Nephron progenitor cell (in vitro differentiated cells): Measurements from ENCODE around the gene LRRC55.

ENCODE experiments used
- DNase-seq: peaks from one replicate; pipeline ENCODE4 v3.0.0; 2021
- H3K27ac Mint-ChIP-seq: 2 replicates; pipeline ENCODE4 v1.8.0; 2021; ENCODE audit warnings: mild to moderate bottlenecking, moderate library complexity, mixed read lengths
- H3K27me3 Mint-ChIP-seq: 2 replicates; pipeline ENCODE4 v1.8.0; 2021; ENCODE audit warnings: mild to moderate bottlenecking, low read depth, mixed read lengths; ENCODE audit not compliant: poor library complexity
- H3K36me3 Mint-ChIP-seq: 2 replicates; pipeline ENCODE4 v1.8.0; 2021; ENCODE audit warnings: low read depth, mixed read lengths
- H3K4me1 Mint-ChIP-seq: 2 replicates; pipeline ENCODE4 v1.8.0; 2021; ENCODE audit warnings: mixed read lengths
- H3K4me3 Mint-ChIP-seq: 2 replicates; pipeline ENCODE4 v1.8.0; 2021; ENCODE audit warnings: mild to moderate bottlenecking, moderate library complexity, mixed read lengths
- H3K9me3 Mint-ChIP-seq: 2 replicates; pipeline ENCODE4 v1.8.0; 2021; ENCODE audit warnings: mild to moderate bottlenecking, moderate library complexity, mixed read lengths
- CTCF ChIP-seq: fragments of 200-600 bp; sonication (generic); IDR thresholded peaks from 2 replicates; pipeline ENCODE4 v1.5.0; 2021; ENCODE audit warnings: antibody characterized with exemption

Gene LRRC55

GRCh38 chr11:57190548-57190947, 8.8 kb downstream of the LRRC55 start:
- no peak overlapping the region for H3K27ac Mint-ChIP-seq
- peaks cover 5% of the 10 kb centered on the region for H3K9me3 Mint-ChIP-seq
- H3K4me3 Mint-ChIP-seq, result no peak overlapping the region
- peaks cover 10% of the 10 kb centered on the region for H3K36me3 Mint-ChIP-seq
- peaks cover 7% of the 10 kb centered on the region for H3K4me1 Mint-ChIP-seq
- no peak for TF ChIP-seq CTCF
- DNase-seq, result no peak
- H3K27me3 Mint-ChIP-seq, result peaks cover 2% of the 10 kb centered on the region

DNA sequence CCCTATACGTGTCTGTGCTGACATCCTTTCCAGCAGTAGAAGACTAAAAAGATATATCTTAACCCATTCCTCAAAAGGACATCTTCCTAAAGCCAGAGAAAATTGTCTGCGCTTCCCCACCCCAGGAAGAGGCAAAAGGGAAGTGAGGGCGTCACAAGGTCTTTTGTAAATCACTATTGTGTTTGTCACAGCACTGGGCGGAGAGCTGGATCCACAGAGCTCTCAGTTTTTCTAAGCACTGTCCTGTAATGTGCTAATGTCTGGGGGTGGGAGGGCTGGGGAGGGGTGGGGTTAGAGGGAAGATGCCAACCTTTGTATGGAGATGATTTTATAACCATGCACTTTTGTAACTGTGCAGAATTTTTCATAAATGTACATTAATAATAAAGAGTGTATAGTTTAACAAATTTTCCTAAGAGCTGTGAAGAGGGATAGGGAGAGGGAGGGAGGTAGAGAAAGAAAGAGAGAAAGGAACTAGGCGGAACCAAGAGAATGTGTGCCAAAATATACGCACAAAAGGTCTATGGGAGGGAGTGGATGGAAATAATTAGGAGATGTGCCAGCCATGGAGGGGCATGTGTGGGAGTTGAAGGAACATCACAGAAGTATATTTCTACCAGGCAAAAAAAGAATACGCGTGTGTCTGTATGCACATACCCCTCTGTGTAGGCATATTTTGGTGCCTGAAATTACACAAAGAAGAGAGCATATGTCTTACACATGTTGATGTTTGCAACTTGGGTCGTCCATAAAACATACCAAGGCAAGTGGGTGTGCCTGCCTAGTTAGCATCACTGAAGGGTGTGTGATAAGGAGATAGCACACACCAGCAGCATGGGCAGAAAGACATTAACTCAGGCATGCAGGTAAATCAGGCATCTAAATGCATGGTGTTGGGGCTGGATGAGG, 9.8 kb downstream of the LRRC55 start:
- peaks cover 7% of the 10 kb centered on the region for H3K4me1 Mint-ChIP-seq
- H3K27ac Mint-ChIP-seq, result peak overlapping the region; percentile 34

DNA sequence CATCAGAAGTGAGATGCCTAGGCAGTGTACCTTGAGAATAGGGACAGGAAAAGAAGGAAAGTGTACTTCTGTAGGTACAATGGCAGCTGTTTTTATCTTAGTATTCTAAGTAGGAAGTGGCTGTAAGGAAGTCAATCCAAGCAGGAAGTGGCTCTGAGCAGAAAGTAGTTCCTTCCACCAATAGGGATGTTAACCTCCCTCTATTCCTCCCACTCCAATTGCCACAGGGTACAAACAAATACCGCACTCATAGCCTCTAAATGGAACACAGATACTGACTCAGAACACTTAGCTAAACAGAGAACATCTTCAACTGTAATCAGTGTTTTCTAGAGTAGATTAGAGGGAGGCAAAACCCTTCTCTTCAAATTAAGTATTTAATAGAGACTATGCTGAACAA, 10.6 kb downstream of the LRRC55 start:
- H3K36me3 Mint-ChIP-seq, result peaks cover 10% of the 10 kb centered on the region
- DNase-seq, result no peak
- no peak overlapping the region for H3K27ac Mint-ChIP-seq
- H3K9me3 Mint-ChIP-seq, result peaks cover 5% of the 10 kb centered on the region
- H3K4me3 Mint-ChIP-seq, result no peak overlapping the region
- H3K27me3 Mint-ChIP-seq, result no peaks in the 10 kb centered on the region
- H3K4me1 Mint-ChIP-seq, result peaks cover 7% of the 10 kb centered on the region
- TF ChIP-seq CTCF, result no peak

More for the DNA sequence above, 9.8 kb downstream of the LRRC55 start:
- H3K36me3 Mint-ChIP-seq, result peaks cover 10% of the 10 kb centered on the region
- no peaks in the 10 kb centered on the region for H3K27me3 Mint-ChIP-seq
- H3K4me3 Mint-ChIP-seq, result no peak overlapping the region
- DNase-seq, result no peak
- H3K9me3 Mint-ChIP-seq, result peaks cover 5% of the 10 kb centered on the region
- no peak for TF ChIP-seq CTCF

- Mint-ChIP-seq H3K4me3 (no peak overlapping the region), H3K36me3 (peaks cover 6% of the 10 kb centered on the region), H3K27ac (no peak overlapping the region), H3K27me3 (no peaks in the 10 kb centered on the region), H3K9me3 (peaks cover 5% of the 10 kb centered on the region), H3K4me1 (peaks cover 22% of the 10 kb centered on the region)
- TF ChIP-seq CTCF, result no peak
- DNase-seq, result no peak
Measured at GRCh38 chr11:57196596-57196995, 14.8 kb downstream of the LRRC55 start.

DNA sequence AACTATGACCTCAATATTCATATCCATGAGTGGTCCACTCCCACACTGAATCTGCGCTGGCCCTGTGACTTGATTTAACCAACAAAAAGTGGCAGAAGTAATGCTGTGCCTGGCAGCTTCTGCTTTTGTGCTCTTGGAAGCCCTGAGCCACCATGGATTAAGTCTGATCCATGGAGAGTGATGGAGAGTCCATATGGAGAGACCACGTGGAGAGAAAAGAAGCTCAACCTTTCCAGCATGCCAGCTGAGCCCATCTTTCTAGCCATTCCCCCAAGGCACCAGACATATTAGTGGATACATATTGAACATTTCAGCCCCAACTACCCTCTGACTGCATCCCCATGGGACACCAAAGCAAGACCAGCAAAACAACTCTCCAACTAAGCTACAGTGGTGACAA, 16.0 kb downstream of the LRRC55 start:
- Mint-ChIP-seq H3K36me3 (peaks cover 6% of the 10 kb centered on the region), H3K4me1 (peaks cover 33% of the 10 kb centered on the region), H3K27me3 (no peaks in the 10 kb centered on the region), H3K27ac (no peak overlapping the region), H3K4me3 (no peak overlapping the region), H3K9me3 (peaks cover 5% of the 10 kb centered on the region)
- no peak for TF ChIP-seq CTCF
- no peak for DNase-seq

DNA sequence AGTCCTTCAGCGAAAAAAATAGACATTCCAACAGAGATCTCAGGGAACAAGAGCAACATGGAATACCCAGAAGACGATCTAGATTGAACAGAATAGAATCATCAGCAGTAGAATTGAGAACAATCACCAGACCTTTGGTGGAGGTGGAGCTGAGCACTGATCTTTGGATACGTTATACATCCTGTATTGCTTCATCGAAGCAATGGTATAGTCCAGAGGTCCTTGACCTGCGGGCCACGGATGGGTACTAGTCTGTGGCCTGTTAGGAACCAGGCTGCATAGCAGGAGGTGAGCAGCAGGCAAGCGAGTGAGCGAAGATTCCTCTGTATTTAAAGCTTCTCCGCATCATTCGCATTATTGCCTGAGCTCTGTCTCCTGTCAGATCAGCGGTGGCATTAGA, 17.6 kb downstream of the LRRC55 start:
- no peak for TF ChIP-seq CTCF
- Mint-ChIP-seq H3K36me3 (no peaks in the 10 kb centered on the region), H3K27me3 (peaks cover 4% of the 10 kb centered on the region), H3K9me3 (no peaks in the 10 kb centered on the region), H3K27ac (no peak overlapping the region), H3K4me1 (peaks cover 44% of the 10 kb centered on the region), H3K4me3 (no peak overlapping the region)
- no peak for DNase-seq
